Activated CD8-positive, alpha-beta T cell treated with anti-CD3 and anti-CD28 coated beads for 36 hours (primary cell): ENCODE data around the gene ANKRD28. TPM values are rescaled to one million over a fixed set of nuclear protein-coding genes. Genes with fewer than 3 reads are reported as not detected.
"Not testable (repeated sequence)": the region's sequence is repeated elsewhere in the genome, so short reads cannot be mapped to it uniquely, and the experiment has no call there.

Experiments used
- ATAC-seq: fragments of 200-7000 bp; cut with Tn5 transposase; one replicate; pipeline ENCODE4 v1.10.0; 2021; ENCODE audit warnings: mild to moderate bottlenecking, moderate library complexity
- CTCF ChIA-PET: fragments of 350-600 bp; sonication (Branson Sonifier 250); formaldehyde crosslinking; loops from one replicate; lab custom pipeline; 2021; ENCODE audit warnings: antibody characterized with exemption; lab: Charles Lee
- POLR2A ChIA-PET: fragments of 350-600 bp; sonication (Branson Sonifier 250); formaldehyde crosslinking; loops from one replicate; lab custom pipeline; 2021; ENCODE audit warnings: antibody characterized with exemption; lab: Charles Lee
- DNase-seq: peaks from one replicate; pipeline ENCODE4 v3.0.0-alpha.2; 2020
- H3K27ac Mint-ChIP-seq: one replicate; pipeline ENCODE4 v1.8.0; 2021; ENCODE audit warnings: mild to moderate bottlenecking, mixed read lengths
- H3K27me3 Mint-ChIP-seq: one replicate; pipeline ENCODE4 v1.8.0; 2021; ENCODE audit warnings: mixed read lengths
- H3K36me3 Mint-ChIP-seq: one replicate; pipeline ENCODE4 v1.8.0; 2021; ENCODE audit warnings: low read depth, mixed read lengths
- H3K4me1 Mint-ChIP-seq: one replicate; pipeline ENCODE4 v1.8.0; 2021; ENCODE audit warnings: low read depth, mixed read lengths
- H3K4me3 Mint-ChIP-seq: one replicate; pipeline ENCODE4 v1.8.0; 2021; ENCODE audit warnings: mild to moderate bottlenecking, moderate library complexity, mixed read lengths
- H3K9me3 Mint-ChIP-seq: one replicate; pipeline ENCODE4 v1.8.0; 2021; ENCODE audit warnings: mixed read lengths
- CTCF ChIP-seq: fragments of 200-600 bp; IDR thresholded peaks from one replicate; pipeline ENCODE4 v1.8.0; 2022; ENCODE audit warnings: antibody characterized with exemption, mild to moderate bottlenecking
- intact Hi-C: fragments of 100-400 bp; cut with micrococcal nuclease; formaldehyde crosslinking; loops from one replicate; pipeline ENCODE4 v1.10.0; 2022
- microRNA-seq: library from miRNA; unstranded; fragments of <30 nt; microRNA quantifications from one replicate; pipeline ENCODE4 v1.2.0, GENCODE V29; 2022; ENCODE audit warnings: borderline microRNAs expressed, borderline replicate concordance
- total RNA-seq, 2 experiments: library from RNA; stranded (reverse); gene quantifications; one replicate each; pipeline ENCODE4 v1.2.3, GENCODE V29; 2021

Gene ANKRD28
- total RNA-seq, 2 experiments from 2014 or later = 32.9 to 35.3 TPM

- peak overlapping the region; percentile 84 for H3K27ac Mint-ChIP-seq
These were observed 174.0 kb downstream of the ANKRD28 start for GRCh38 chr3:15623535-15624440.

GRCh38 chr3:15619659-15620464, 177.9 kb downstream of the ANKRD28 start:
- H3K27ac Mint-ChIP-seq, ATAC-seq: not testable (repeated sequence)
- H3K36me3 Mint-ChIP-seq = peaks cover 36% of the 10 kb centered on the region

More at GRCh38 chr3:15623535-15624440, 174.0 kb downstream of the ANKRD28 start:
- Mint-ChIP-seq H3K4me3 (peak overlapping the region; percentile 30), H3K36me3 (peaks cover 34% of the 10 kb centered on the region), H3K4me1 (peaks cover 25% of the 10 kb centered on the region), H3K27me3 (no peaks in the 10 kb centered on the region), H3K9me3 (peaks cover 32% of the 10 kb centered on the region)
- intact Hi-C loops = no loop called here
- no peak for DNase-seq
- ChIA-PET POLR2A (interaction anchor here (1.6 kb wide), 1 partner anchor 22 kb away, joined by 5 read pairs; the partner anchor contains the start of genes BTD and HACL1), CTCF (interaction anchor here (0.9 to 1.0 kb wide), 2 partner anchors 18 to 44 kb away, joined by 3 to 7 read pairs; no protein-coding TSS in a partner anchor)
- ATAC-seq = peak; percentile 49
- TF ChIP-seq CTCF = no peak

More at GRCh38 chr3:15619659-15620464, 177.9 kb downstream of the ANKRD28 start:
- Mint-ChIP-seq H3K9me3 (peaks cover 34% of the 10 kb centered on the region), H3K4me1 (peaks cover 17% of the 10 kb centered on the region)
- H3K27me3 Mint-ChIP-seq, DNase-seq, intact Hi-C loops, H3K4me3 Mint-ChIP-seq, POLR2A ChIA-PET: not testable (repeated sequence)
- CTCF ChIA-PET = interaction anchor here (1.1 kb wide), 1 partner anchor 8 kb away, joined by 3 read pairs; no protein-coding TSS in a partner anchor

Small RNAs within 50 kb of the gene (microRNA-seq; reads per million reads assigned to microRNA genes)
- not detected for gene MIR3134

Other genes starting within 250 kb of the ANKRD28 start
- gene HACL1, start 196.4 kb downstream of the ANKRD28 start, total RNA-seq = 10 to 100 TPM; 23.6 to 32.0 TPM
- 1 to 10 TPM; 3.8 to 4.0 TPM for gene BTD, start 196.2 kb downstream of the ANKRD28 start, total RNA-seq